HCT116 (cell line): ENCODE data around the gene CALD1.

Source experiments
- CBX3 ChIP-seq: IDR thresholded peaks from 2 replicates; pipeline ENCODE4 v1.6.1; 2012; ENCODE audit warnings: low read depth
- CEBPB ChIP-seq: IDR thresholded peaks from 2 replicates; pipeline ENCODE4 v1.6.1; 2012; ENCODE audit warnings: low read depth
- EGR1 ChIP-seq: IDR thresholded peaks from 2 replicates; pipeline ENCODE4 v1.6.1; 2012; ENCODE audit warnings: low read depth
- EZH2 ChIP-seq: fragments of 200-600 bp; sonication (generic); IDR thresholded peaks from 2 replicates; pipeline ENCODE4 v1.6.1; 2017; ENCODE audit warnings: antibody characterized with exemption, mixed run types
- RAD21 ChIP-seq: IDR thresholded peaks from 2 replicates; pipeline ENCODE4 v1.6.1; 2012; ENCODE audit warnings: low read depth, mild to moderate bottlenecking
- SIN3A ChIP-seq: IDR thresholded peaks from 2 replicates; pipeline ENCODE4 v1.6.1; 2012; ENCODE audit warnings: low read depth
- TF ChIP-seq, protein P1 (sequence below), 3 experiments: fragments of 200-600 bp in 1 of 3; sonication (generic) in 1 of 3; IDR thresholded peaks in 2 of 3; conservative IDR thresholded peaks in 1 of 3; 2 replicates each; pipeline ENCODE4 v1.5.1; 2012 to 2017; ENCODE audit warnings: low read depth in 2 of 3, low read length in 2 of 3, antibody characterized with exemption in 1 of 3, borderline replicate concordance in 1 of 3, control low read depth in 1 of 3, mild to moderate bottlenecking in 1 of 3, mixed read lengths in 1 of 3, mixed run types in 1 of 3, moderate library complexity in 1 of 3; ENCODE audit not compliant: insufficient read depth in 1 of 3
- TF ChIP-seq, protein P2 (sequence below): IDR thresholded peaks from 2 replicates; pipeline ENCODE4 v1.6.1; 2012

DNA sequence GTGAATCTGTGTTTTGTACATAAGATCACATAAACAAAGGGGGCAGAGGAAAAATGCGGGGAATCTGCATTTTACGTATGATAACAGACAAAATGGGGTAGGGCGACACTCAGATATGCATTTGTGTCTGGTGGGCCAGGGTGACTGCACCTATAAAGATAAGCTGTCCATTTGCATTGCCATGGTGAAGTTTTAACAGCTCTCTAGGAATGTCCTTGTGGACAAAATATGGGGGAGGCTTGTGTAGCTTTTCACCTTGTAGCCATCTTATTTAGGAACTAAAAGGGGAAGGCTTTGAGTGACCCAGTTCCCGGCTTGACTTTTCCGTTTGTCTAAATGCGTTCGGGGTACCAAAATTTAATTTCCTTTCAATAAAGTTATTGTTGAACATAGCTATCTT is 114.5 kb downstream of the CALD1 start:
- TF ChIP-seq, protein P1, sequence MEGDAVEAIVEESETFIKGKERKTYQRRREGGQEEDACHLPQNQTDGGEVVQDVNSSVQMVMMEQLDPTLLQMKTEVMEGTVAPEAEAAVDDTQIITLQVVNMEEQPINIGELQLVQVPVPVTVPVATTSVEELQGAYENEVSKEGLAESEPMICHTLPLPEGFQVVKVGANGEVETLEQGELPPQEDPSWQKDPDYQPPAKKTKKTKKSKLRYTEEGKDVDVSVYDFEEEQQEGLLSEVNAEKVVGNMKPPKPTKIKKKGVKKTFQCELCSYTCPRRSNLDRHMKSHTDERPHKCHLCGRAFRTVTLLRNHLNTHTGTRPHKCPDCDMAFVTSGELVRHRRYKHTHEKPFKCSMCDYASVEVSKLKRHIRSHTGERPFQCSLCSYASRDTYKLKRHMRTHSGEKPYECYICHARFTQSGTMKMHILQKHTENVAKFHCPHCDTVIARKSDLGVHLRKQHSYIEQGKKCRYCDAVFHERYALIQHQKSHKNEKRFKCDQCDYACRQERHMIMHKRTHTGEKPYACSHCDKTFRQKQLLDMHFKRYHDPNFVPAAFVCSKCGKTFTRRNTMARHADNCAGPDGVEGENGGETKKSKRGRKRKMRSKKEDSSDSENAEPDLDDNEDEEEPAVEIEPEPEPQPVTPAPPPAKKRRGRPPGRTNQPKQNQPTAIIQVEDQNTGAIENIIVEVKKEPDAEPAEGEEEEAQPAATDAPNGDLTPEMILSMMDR (IDR thresholded peaks at IDR 0.05 in 2 of 3, conservative IDR thresholded peaks at IDR 0.05 in 1 of 3; ENCODE audit: borderline replicate concordance in 1 of 3, insufficient read depth in 1 of 3, low read depth in 2 of 3, low read length in 2 of 3): no peak
- TF ChIP-seq, protein P2, sequence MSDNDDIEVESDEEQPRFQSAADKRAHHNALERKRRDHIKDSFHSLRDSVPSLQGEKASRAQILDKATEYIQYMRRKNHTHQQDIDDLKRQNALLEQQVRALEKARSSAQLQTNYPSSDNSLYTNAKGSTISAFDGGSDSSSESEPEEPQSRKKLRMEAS: no peak
- no peak for TF ChIP-seq EZH2
- TF ChIP-seq CBX3: no peak
- TF ChIP-seq RAD21: no peak
- no peak for TF ChIP-seq SIN3A
- no peak for TF ChIP-seq CEBPB
- TF ChIP-seq EGR1: no peak
